Colon (tissue), 2 donors: ENCODE results near the gene IKZF3.
"Not testable (repeated sequence)": the region's sequence is repeated elsewhere in the genome, so short reads cannot be mapped to it uniquely, and the experiment has no call there.

ENCODE experiments used
- FAIRE-seq: peaks from 2 replicates; lab custom pipeline; 2012; peaks lifted over from hg19 to GRCh38; lab: Jason Lieb, UNC
- donor health status: control.
- donor health status: control.

The IKZF3 gene

GRCh38 chr17:39863918-39864746 lies at the start of gene IKZF3:
TSS of gene IKZF3 (minus strand) at chr17:39864312. CDS start at chr17:39864126, 186 bp downstream.
- no peak for FAIRE-seq

- no peak for FAIRE-seq
Measured at GRCh38 chr17:39908789-39909352, 44.8 kb upstream of the IKZF3 start.

- FAIRE-seq = no peak
Measured at GRCh38 chr17:39904990-39905288, 40.8 kb upstream of the IKZF3 start.

- no peak for FAIRE-seq
Measured at GRCh38 chr17:39903158-39903884, 39.2 kb upstream of the IKZF3 start.

- FAIRE-seq = not testable (repeated sequence)
Measured at GRCh38 chr17:39902027-39902426, 37.9 kb upstream of the IKZF3 start.

GRCh38 chr17:39899215-39899614 lies 35.1 kb upstream of the IKZF3 start:
- no peak for FAIRE-seq

- no peak for FAIRE-seq
Measured at GRCh38 chr17:39898088-39898487, 34.0 kb upstream of the IKZF3 start.

GRCh38 chr17:39894681-39895376 lies 30.7 kb upstream of the IKZF3 start:
- FAIRE-seq = no peak

GRCh38 chr17:39889200-39889599 lies 25.1 kb upstream of the IKZF3 start:
- FAIRE-seq = no peak

GRCh38 chr17:39887078-39887477 lies 23.0 kb upstream of the IKZF3 start:
- no peak for FAIRE-seq

GRCh38 chr17:39886102-39886501 lies 22.0 kb upstream of the IKZF3 start:
- FAIRE-seq = not testable (repeated sequence)

- no peak for FAIRE-seq
Measured at GRCh38 chr17:39872751-39873150, 8.6 kb upstream of the IKZF3 start.

GRCh38 chr17:39871801-39872200 lies 7.7 kb upstream of the IKZF3 start:
- FAIRE-seq = no peak

- no peak for FAIRE-seq
Measured at GRCh38 chr17:39870776-39871175, 6.7 kb upstream of the IKZF3 start.

- FAIRE-seq = no peak
Measured at GRCh38 chr17:39868554-39868942, 4.4 kb upstream of the IKZF3 start.

GRCh38 chr17:39867880-39868553 lies 3.9 kb upstream of the IKZF3 start, which contains the start of gene ZPBP2:
TSS of gene ZPBP2 (plus strand) at chr17:39868202. CDS start at chr17:39868355, 153 bp downstream.
- no peak for FAIRE-seq

GRCh38 chr17:39867084-39867879 lies 3.2 kb upstream of the IKZF3 start:
- FAIRE-seq = no peak

GRCh38 chr17:39866013-39866730 lies 2.1 kb upstream of the IKZF3 start:
- FAIRE-seq = no peak

GRCh38 chr17:39863244-39863917 lies 731 bp downstream of the IKZF3 start:
- FAIRE-seq = no peak

GRCh38 chr17:39861235-39861634 lies 2.9 kb downstream of the IKZF3 start:
- FAIRE-seq = no peak
